ENCODE data around the gene FBL. TPM values are rescaled to one million over a fixed set of nuclear protein-coding genes. Genes with fewer than 3 reads are reported as not detected.

FBL gene
- polyA plus RNA-seq, 1 of the 3 experiments (the other 2 are of a cell fraction): 371 TPM

DNA sequence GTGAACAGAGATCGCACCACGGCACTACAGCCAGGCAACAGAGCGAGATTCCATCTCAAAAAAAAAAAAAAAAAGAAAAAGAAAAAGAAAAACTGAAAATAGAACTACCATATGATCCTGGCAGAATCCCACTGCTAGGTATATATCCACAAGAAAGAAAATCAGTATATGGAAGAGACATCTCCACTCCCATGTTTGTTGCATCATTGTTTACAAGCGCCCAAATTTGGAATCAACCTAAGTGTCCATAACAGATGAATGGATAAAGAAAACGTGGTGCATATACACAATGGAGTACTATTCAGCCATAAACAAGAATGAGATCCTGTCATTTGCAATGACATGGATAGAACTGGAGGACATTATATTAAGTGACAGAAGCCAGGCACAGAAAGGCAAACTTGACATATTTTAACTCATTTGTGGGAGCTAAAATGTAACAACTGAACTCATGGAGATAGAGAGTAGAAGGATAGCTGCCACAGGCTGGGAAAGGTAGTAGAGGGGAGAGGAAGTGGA, 38.3 kb downstream of the FBL start:
- H3K79me2 ChIP-seq (ENCODE audit: insufficient read depth): no peaks in the 10 kb centered on the region
- WGBS (ENCODE audit: low lambda C conversion rate): 14% methylated on average over 5 of the region's 5 CpGs
- DNase-seq: no peak
- H3F3A ChIP-seq (replicated peaks; ENCODE audit: insufficient read depth): no peaks in the 10 kb centered on the region
- H3K4me2 ChIP-seq: no peak overlapping the region
- H4K20me1 ChIP-seq (ENCODE audit: insufficient read depth): no peaks in the 10 kb centered on the region
- TF ChIP-seq RFX5 (IDR thresholded peaks at IDR 0.05; ENCODE audit: low read length) (no peak), CHD2 (IDR thresholded peaks at IDR 0.05; ENCODE audit: low read length, partially characterized antibody) (no peak), USF2 (IDR thresholded peaks at IDR 0.05; ENCODE audit: borderline replicate concordance, low read depth, low read length) (no peak), USF1 (IDR thresholded peaks at IDR 0.05; ENCODE audit: borderline replicate concordance, low read depth) (no peak), IRF3 (IDR thresholded peaks at IDR 0.05; ENCODE audit: low read depth, low read length) (no peak), ELF1 (IDR thresholded peaks at IDR 0.05) (no peak), EZH2phosphoT487 (IDR thresholded peaks at IDR 0.05; ENCODE audit: borderline replicate concordance, low read depth) (no peak), FOXJ3 (CRISPR knock-in tag; IDR thresholded peaks at IDR 0.05) (no peak), POLR2AphosphoS5 (IDR thresholded peaks at IDR 0.05; ENCODE audit: low read depth, low read length) (no peak), FOXM1 (IDR thresholded peaks at IDR 0.05; ENCODE audit: low read depth) (no peak)
- H3K36me3 ChIP-seq (replicated peaks in 1 of 2; ENCODE audit: control insufficient read depth in 1 of 2, insufficient read depth in 2 of 2, low read length in 1 of 2): no peaks in the 10 kb centered on the region
- ChIA-PET CTCF (interaction anchor here (1.7 to 2.0 kb wide), 2 partner anchors 15 to 36 kb away, joined by 6 to 9 read pairs; no protein-coding TSS in a partner anchor), POLR2A (no interaction called here)
- no peak overlapping the region for H3K9ac ChIP-seq
- H3K9me2 ChIP-seq: no peaks in the 10 kb centered on the region
- no peaks in the 10 kb centered on the region for H3K9me3 ChIP-seq
- no peak overlapping the region for H3K4me3 ChIP-seq (ENCODE audit: low read depth in 2 of 2, low read length in 1 of 2)
- H2AFZ ChIP-seq (ENCODE audit: low read depth): no peak overlapping the region
- no peak overlapping the region for H3K27ac ChIP-seq (ENCODE audit: low read depth in 2 of 2, low read length in 1 of 2)
- H3K27me3 ChIP-seq (ENCODE audit: insufficient read depth): peaks cover 11% of the 10 kb centered on the region
- no peaks in the 10 kb centered on the region for H3K4me1 ChIP-seq (ENCODE audit: control insufficient read depth in 1 of 2, insufficient read depth in 2 of 2, low read depth in 1 of 2, low read length in 1 of 2)

- POLR2A ChIA-PET: no interaction called here
- no peaks in the 10 kb centered on the region for H3K9me3 ChIP-seq
- no peaks in the 10 kb centered on the region for H4K20me1 ChIP-seq (ENCODE audit: insufficient read depth)
- no peaks in the 10 kb centered on the region for H3K79me2 ChIP-seq (ENCODE audit: insufficient read depth)
- H3K4me3 ChIP-seq (ENCODE audit: low read depth in 2 of 2, low read length in 1 of 2): no peak overlapping the region
- no peaks in the 10 kb centered on the region for H3K4me1 ChIP-seq (ENCODE audit: control insufficient read depth in 1 of 2, insufficient read depth in 2 of 2, low read depth in 1 of 2, low read length in 1 of 2)
- H3K9ac ChIP-seq: no peak overlapping the region
- CTCF ChIA-PET: interaction anchor here (1.0 to 2.0 kb wide), 5 partner anchors 9 to 39 kb away, joined by 3 to 7 read pairs (median 6); partner anchors contain the start of gene DYRK1B
- peaks cover 11% of the 10 kb centered on the region for H3K27me3 ChIP-seq (ENCODE audit: insufficient read depth)
- H3K4me2 ChIP-seq: no peak overlapping the region
- no peaks in the 10 kb centered on the region for H3K9me2 ChIP-seq
- TF ChIP-seq MXI1 (IDR thresholded peaks at IDR 0.05; ENCODE audit: low read depth, low read length) (0 out of 2 replicates have a peak, but pooled peaks have one; percentile 25), EZH2phosphoT487 (IDR thresholded peaks at IDR 0.05; ENCODE audit: borderline replicate concordance, low read depth) (no peak)
- no peaks in the 10 kb centered on the region for H3K36me3 ChIP-seq (replicated peaks in 1 of 2; ENCODE audit: control insufficient read depth in 1 of 2, insufficient read depth in 2 of 2, low read length in 1 of 2)
- 40% methylated on average over 5 of the region's 5 CpGs for WGBS (ENCODE audit: low lambda C conversion rate)
- H3K27ac ChIP-seq (ENCODE audit: low read depth in 2 of 2, low read length in 1 of 2): no peak overlapping the region
- DNase-seq: no peak
- no peak overlapping the region for H2AFZ ChIP-seq (ENCODE audit: low read depth)
- no peaks in the 10 kb centered on the region for H3F3A ChIP-seq (replicated peaks; ENCODE audit: insufficient read depth)
Measured at GRCh38 chr19:39805104-39805503, 41.1 kb downstream of the FBL start.
